ENCODE measurements around the gene CLEC4A. TPM values are rescaled to one million over a fixed set of nuclear protein-coding genes. Genes with fewer than 3 reads are reported as not detected.
A peak's percentile ranks its signal among the peaks of the same experiment; 100 is the strongest.
"Not testable (repeated sequence)": the region's sequence is repeated elsewhere in the genome, so short reads cannot be mapped to it uniquely, and the experiment has no call there.

The CLEC4A gene
- total RNA-seq, 1 donor from 2014 or later = 0.43 TPM

DNA sequence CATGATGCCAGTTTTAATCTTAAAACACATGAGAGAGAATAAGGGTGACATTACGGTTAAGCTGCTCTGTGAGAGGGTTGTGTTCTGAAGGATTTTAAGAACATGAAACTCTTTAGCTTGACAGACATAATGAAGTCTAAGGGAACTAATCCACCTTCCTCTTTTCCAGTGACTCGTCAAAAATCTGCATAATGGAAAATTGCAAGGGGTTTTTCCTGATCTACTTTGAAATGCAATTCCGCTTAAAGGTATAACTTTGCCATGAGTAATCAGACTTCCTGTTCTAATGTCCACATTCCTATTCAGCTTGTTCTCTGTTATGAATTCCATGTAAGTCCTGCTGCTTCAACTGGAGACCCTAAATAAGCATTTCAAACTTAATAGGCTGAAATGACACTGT, 33.4 kb downstream of the CLEC4A start, which contains the start of gene ZNF705A:
Gene ZNF705A (plus strand): TSS at position 171 of the 400 bp plus-strand sequence. CDS start 15,611 bp downstream, outside the sequence.
- Mint-ChIP-seq H3K27me3 (ENCODE audit: insufficient read depth, low read depth) (no peaks in the 10 kb centered on the region), H3K9me3 (no peaks in the 10 kb centered on the region), H3K36me3 (no peaks in the 10 kb centered on the region), H3K4me1 (peaks cover 5% of the 10 kb centered on the region), H3K4me3 (no peak within 1 kb of the TSS), H3K27ac (no peak within 1 kb of the TSS)
- Histone ChIP-seq H3K9me3 (ENCODE audit: low read depth) (no peaks in the 10 kb centered on the region), H3K36me3 (no peaks in the 10 kb centered on the region), H3K4me3 (no peak within 1 kb of the TSS), H3K9ac (no peak within 1 kb of the TSS), H3K79me2 (ENCODE audit: low read depth) (no peaks in the 10 kb centered on the region), H2AFZ (replicated peaks) (peak within 1 kb of the TSS; percentile 86), H3F3A (ENCODE audit: low read depth) (no peaks in the 10 kb centered on the region), H3K4me2 (no peak within 1 kb of the TSS), H3K27ac (peak within 1 kb of the TSS; percentile 9), H3K4me1 (peaks cover 8% of the 10 kb centered on the region), H3K27me3 (no peaks in the 10 kb centered on the region), H4K20me1 (ENCODE audit: low read depth) (no peaks in the 10 kb centered on the region)
- TF ChIP-seq CTCF (IDR thresholded peaks at IDR 0.05) (no peak), EZH2phosphoT487 (IDR thresholded peaks at IDR 0.05) (no peak), EZH2 (IDR thresholded peaks at IDR 0.05) (no peak)
- no peak for DNase-seq (ENCODE audit: low spot score)

- Histone ChIP-seq H3K4me2 (no peak overlapping the region), H3K27me3 (no peaks in the 10 kb centered on the region), H3K9me3 (ENCODE audit: low read depth) (no peaks in the 10 kb centered on the region), H4K20me1 (ENCODE audit: low read depth) (no peaks in the 10 kb centered on the region), H3K4me1 (peaks cover 8% of the 10 kb centered on the region), H3K79me2 (ENCODE audit: low read depth) (no peaks in the 10 kb centered on the region), H3K9ac (no peak overlapping the region), H3K27ac (peak overlapping the region; percentile 9), H3K36me3 (no peaks in the 10 kb centered on the region), H3K4me3 (no peak overlapping the region), H3F3A (ENCODE audit: low read depth) (no peaks in the 10 kb centered on the region), H2AFZ (replicated peaks) (peak overlapping the region; percentile 86)
- no peak for TF ChIP-seq EZH2phosphoT487 (IDR thresholded peaks at IDR 0.05)
- TF ChIP-seq EZH2 (IDR thresholded peaks at IDR 0.05) = no peak
- no peak for TF ChIP-seq CTCF (IDR thresholded peaks at IDR 0.05)
- no peaks in the 10 kb centered on the region for H3K36me3 Mint-ChIP-seq
- DNase-seq (ENCODE audit: low spot score) = peak; percentile 4
- no peak overlapping the region for H3K4me3 Mint-ChIP-seq
- H3K4me1 Mint-ChIP-seq = peaks cover 5% of the 10 kb centered on the region
- H3K27ac Mint-ChIP-seq = no peak overlapping the region
- H3K27me3 Mint-ChIP-seq (ENCODE audit: insufficient read depth, low read depth) = no peaks in the 10 kb centered on the region
- H3K9me3 Mint-ChIP-seq = no peaks in the 10 kb centered on the region
Observed at GRCh38 chr12:8157484-8158198, 34.2 kb downstream of the CLEC4A start.

DNA sequence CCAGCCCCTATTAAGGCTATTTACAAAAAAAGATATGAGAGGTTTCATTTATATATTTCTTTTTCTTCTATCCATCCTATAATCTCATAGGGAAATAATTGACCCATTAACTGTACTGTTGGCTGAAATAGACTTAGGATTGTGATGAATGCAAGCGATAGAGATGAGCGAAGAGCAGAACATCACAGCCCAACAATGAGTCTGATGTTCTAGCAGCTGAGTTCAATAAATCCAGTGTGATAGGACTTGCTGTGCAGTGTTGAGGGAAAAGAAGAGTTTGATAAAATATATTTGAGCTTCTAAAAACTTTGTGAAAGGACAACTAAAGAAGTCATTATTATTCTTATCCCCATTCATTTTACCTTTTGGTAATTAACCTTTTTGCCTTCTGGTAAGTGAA, 49.5 kb downstream of the CLEC4A start:
- not testable (repeated sequence) for H3K36me3 ChIP-seq; H3K9ac ChIP-seq; DNase-seq (ENCODE audit: low spot score); H2AFZ ChIP-seq (replicated peaks); H3K4me1 Mint-ChIP-seq; H3K4me2 ChIP-seq; H3K4me1 ChIP-seq; H3K4me3 Mint-ChIP-seq; H3K27ac ChIP-seq; H4K20me1 ChIP-seq (ENCODE audit: low read depth); H3K27ac Mint-ChIP-seq; H3K9me3 ChIP-seq (ENCODE audit: low read depth); H3K4me3 ChIP-seq; H3K27me3 Mint-ChIP-seq (ENCODE audit: insufficient read depth, low read depth); H3K27me3 ChIP-seq; H3K36me3 Mint-ChIP-seq; H3K79me2 ChIP-seq (ENCODE audit: low read depth); H3F3A ChIP-seq (ENCODE audit: low read depth); H3K9me3 Mint-ChIP-seq

GRCh38 chr12:8179989-8180585, 56.7 kb downstream of the CLEC4A start:
- not testable (repeated sequence) for H3F3A ChIP-seq (ENCODE audit: low read depth); H3K27me3 Mint-ChIP-seq (ENCODE audit: insufficient read depth, low read depth); H3K4me1 ChIP-seq; H3K4me1 Mint-ChIP-seq; H3K9me3 Mint-ChIP-seq; H3K9me3 ChIP-seq (ENCODE audit: low read depth); H3K79me2 ChIP-seq (ENCODE audit: low read depth); H3K36me3 ChIP-seq; H3K36me3 Mint-ChIP-seq; H3K27me3 ChIP-seq; H3K27ac Mint-ChIP-seq; H3K9ac ChIP-seq; H3K27ac ChIP-seq; H4K20me1 ChIP-seq (ENCODE audit: low read depth)
- peak; percentile 69 for DNase-seq (ENCODE audit: low spot score)
- peak overlapping the region; percentile 62 for H3K4me2 ChIP-seq
- H2AFZ ChIP-seq (replicated peaks) = peak overlapping the region; percentile 75
- H3K4me3 Mint-ChIP-seq = peak overlapping the region; percentile 80
- peak; percentile 73 for TF ChIP-seq CTCF (IDR thresholded peaks at IDR 0.05)
- peak overlapping the region; percentile 48 for H3K4me3 ChIP-seq

- H3K27ac ChIP-seq; H3K79me2 ChIP-seq (ENCODE audit: low read depth); H3K27me3 ChIP-seq; H3F3A ChIP-seq (ENCODE audit: low read depth); H3K9me3 Mint-ChIP-seq; H3K27me3 Mint-ChIP-seq (ENCODE audit: insufficient read depth, low read depth); H3K9ac ChIP-seq; H3K4me1 ChIP-seq; H3K4me1 Mint-ChIP-seq; DNase-seq (ENCODE audit: low spot score); H3K27ac Mint-ChIP-seq; H3K36me3 ChIP-seq; H3K9me3 ChIP-seq (ENCODE audit: low read depth); H4K20me1 ChIP-seq (ENCODE audit: low read depth); H2AFZ ChIP-seq (replicated peaks); H3K36me3 Mint-ChIP-seq: not testable (repeated sequence)
- H3K4me2 ChIP-seq = peak overlapping the region; percentile 45
- H3K4me3 ChIP-seq = peak overlapping the region; percentile 48
- H3K4me3 Mint-ChIP-seq = peak overlapping the region; percentile 78
Observed at GRCh38 chr12:8181271-8181670, 57.9 kb downstream of the CLEC4A start.
